ENCODE data around the gene UNC5A.

GRCh38 chr5:176810687-176811501 is 535 bp downstream of the UNC5A start:
- TF ChIP-seq YY1 (IDR thresholded peaks at IDR 0.05; ENCODE audit: insufficient read depth, insufficient read length) = no peak
- TF ChIP-seq ZNF274 (IDR thresholded peaks at IDR 0.05; ENCODE audit: low read depth, low read length) = no peak
